ENCODE measurements around the gene BDKRB2. TPM values are rescaled to one million over a fixed set of nuclear protein-coding genes. Genes with fewer than 3 reads are reported as not detected.

BDKRB2 gene
- polyA plus RNA-seq, 3 donors from 2014 or later: not detected

DNA sequence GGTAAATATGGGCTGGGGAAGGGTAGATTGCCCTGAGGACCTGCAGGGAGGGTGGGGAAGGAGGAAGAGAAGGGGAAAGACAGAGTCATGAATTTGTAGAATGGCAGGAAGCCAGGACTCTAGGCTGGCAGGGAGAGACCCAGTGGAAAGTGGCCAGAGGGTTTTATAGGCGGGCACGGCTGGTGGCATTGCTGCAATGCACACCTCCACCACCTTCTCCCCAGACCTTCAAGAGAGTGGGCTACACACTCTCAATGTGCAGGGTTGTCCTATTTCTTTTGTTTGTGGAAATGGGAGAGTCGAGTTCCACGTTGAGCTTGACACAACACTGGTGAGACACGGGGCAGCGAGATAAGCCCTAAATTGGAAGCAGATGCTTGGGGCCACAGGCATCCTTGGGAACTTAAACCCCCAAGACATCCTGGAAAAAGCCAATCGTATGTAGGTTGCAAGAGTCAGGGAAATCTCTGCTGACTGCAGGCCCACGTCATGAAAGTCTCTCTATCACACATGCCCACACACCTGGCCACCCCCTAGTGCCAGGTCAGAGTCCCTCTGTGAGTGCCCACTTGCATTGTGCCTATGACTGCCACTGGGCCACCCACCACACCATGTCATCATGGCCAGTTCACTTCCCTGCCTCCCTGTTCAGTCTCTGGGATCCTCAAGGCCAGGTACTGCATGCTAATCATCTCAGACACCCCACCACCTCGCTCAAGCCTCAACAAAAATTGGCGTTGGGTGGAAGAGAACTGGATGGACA is 38.0 kb upstream of the BDKRB2 start:
- Mint-ChIP-seq H3K27me3 (ENCODE audit: low read depth in 3 of 3) (peaks cover 3 to 8% (median 4%) of the 10 kb centered on the region in 3 donors), H3K4me3 (no peak overlapping the region), H3K4me1 (no peaks in the 10 kb centered on the region), H3K36me3 (no peaks in the 10 kb centered on the region), H3K9me3 (no peaks in the 10 kb centered on the region), H3K27ac (no peak overlapping the region)
- no peak for DNase-seq

DNA sequence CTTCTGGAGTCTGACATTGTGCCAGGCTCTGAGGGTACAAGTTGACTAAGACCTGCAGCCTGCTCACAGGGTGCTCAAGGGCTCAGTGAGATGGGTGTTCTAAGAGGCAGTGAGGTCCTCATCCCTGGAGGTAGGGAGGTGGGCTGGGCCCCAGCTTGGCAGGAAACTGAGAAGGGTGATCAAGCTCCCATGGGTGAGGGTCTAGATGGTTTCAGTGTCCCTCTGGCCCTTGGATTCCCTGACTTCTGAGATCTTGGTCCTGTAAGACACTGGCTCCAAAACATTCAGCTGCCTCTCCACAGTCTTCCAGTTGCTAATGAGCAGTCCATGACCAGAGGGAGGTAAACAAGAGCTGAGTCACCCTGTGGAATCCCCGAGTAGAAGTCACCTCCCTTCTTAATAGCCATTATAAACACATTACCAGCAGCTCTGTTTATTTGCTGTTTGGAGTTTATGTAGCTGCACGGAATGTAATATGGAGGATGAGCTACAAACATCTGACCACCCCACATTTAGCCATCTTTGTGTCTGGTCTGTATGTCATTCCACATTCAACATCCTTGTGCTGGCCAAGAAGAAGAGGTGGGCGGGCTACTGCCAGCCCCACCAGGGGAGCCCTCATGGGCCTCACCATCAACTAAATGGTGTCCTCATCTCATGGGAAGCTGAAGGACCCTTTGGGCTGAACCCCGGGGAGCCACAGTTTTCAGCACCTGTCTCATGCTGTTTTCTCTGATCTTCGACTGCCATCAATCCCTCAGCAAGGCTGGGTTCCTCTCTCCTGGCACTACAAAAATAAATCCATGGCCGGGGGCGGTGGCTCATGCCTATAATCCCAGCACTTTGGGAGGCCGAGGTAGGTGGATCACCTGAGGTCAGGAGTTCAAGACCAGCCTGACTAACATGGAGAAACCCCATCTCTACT is 37.2 kb upstream of the BDKRB2 start:
- Mint-ChIP-seq H3K27ac (no peak overlapping the region), H3K36me3 (no peaks in the 10 kb centered on the region)

DNA sequence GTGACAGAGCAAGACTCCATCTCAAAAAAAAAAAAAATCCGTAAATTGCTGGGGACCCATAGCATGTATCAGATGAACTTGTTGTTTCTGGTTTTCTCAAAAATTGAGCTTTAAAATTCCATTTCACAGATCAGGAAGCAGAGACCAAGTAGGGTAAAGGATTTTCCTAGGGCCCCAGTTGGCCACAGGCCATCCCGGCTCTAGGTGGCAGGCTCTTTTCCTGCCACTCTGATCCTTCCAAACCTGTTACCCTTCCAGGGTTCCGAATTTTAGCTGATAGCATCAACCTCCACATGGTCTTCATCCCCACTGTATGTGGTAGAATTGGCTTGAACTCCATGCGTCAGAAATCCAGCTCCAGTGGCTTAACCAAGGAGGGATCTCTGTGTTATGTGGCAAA is 36.1 kb upstream of the BDKRB2 start:
- DNase-seq: no peak
- Mint-ChIP-seq H3K4me3 (no peak overlapping the region), H3K4me1 (no peaks in the 10 kb centered on the region), H3K9me3 (peaks cover 0 to 2% (median 0%) of the 10 kb centered on the region in 6 donors), H3K36me3 (no peaks in the 10 kb centered on the region), H3K27ac (no peak overlapping the region), H3K27me3 (ENCODE audit: low read depth in 3 of 3) (peaks cover 4 to 10% (median 4%) of the 10 kb centered on the region in 3 donors)

More for the DNA sequence above, 37.2 kb upstream of the BDKRB2 start:
- H3K4me1 Mint-ChIP-seq: no peaks in the 10 kb centered on the region
- no peak overlapping the region for H3K4me3 Mint-ChIP-seq
- H3K27me3 Mint-ChIP-seq (ENCODE audit: low read depth in 3 of 3): peaks cover 3 to 8% (median 4%) of the 10 kb centered on the region in 3 donors
- H3K9me3 Mint-ChIP-seq: no peaks in the 10 kb centered on the region
- DNase-seq: no peak

DNA sequence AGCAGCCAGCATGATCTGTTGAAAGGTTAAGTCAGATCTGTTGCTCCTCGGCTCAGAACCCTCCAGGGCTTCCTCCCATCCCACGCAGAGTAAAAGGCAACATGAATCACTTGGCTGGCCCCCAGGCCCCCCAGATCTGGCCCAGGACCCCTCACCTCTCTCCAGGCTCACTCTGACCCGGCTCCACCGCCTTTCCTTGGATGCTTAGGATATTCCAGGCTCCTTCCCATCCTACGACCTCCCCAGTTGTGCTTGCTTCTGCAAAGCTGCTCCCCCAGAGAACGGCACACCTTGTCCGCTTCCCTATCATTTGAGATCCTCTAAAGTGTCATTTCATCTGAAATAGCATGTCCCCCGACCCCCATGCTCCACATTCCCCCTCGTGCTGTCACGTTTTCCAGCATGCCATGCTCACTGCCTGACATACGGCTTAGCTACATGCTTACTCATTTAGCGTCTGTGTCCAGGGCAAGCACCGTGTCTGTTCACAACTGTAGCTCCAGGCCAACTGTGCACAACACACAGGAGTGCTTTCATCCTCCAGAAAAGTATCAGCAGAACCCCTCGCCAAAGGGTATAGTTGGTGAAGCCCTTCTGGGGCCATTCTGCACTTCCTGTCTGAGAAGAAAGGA is 33.6 kb upstream of the BDKRB2 start:
- Mint-ChIP-seq H3K27ac (no peak overlapping the region), H3K4me3 (no peak overlapping the region), H3K4me1 (no peaks in the 10 kb centered on the region), H3K9me3 (peaks cover 0 to 2% (median 0%) of the 10 kb centered on the region in 6 donors), H3K27me3 (ENCODE audit: low read depth in 3 of 3) (peaks cover 4 to 19% (median 11%) of the 10 kb centered on the region in 3 donors), H3K36me3 (no peaks in the 10 kb centered on the region)
- DNase-seq: no peak

DNA sequence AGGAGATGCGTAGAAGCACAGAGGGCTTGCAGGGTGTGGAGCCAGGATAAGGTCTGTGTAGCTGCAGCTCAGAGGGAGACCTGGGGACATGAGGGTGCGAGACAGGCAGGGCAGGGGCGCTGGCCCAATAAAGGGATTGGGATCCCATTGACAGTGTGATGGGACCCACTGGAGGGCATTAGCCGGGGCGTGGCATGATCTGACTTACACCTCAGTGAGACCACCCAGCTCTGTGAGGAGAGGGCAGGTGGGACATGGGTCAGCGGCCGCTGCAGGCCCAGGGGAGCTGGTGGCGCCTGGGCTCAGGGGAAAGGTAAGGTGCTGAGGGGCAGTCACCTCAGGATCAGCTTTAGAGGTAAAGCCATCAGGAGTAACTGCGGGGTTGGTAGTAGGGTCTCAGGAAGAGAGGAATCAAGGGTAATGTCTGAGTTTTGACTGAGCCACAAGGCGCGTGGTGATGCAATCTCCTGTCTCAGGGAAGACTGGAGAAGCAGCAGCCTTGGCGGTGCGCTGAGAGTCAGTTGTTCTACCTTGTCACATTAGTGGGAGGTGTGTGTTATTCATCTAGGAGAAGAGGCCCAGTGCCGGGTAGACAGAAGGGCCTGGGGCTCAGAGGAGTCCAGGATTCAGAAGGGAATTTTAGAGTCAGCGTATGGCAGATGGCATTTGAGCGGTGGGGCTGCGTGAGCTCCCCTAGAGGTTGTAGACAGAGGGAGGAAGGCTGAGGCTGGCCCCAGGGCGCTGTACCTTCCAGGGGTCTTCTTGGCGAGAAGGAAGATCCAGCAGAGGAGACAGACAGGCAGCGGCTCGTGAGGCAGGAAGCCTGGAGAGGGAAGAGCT is 30.8 kb upstream of the BDKRB2 start:
- H3K27me3 Mint-ChIP-seq (ENCODE audit: low read depth in 3 of 3): peaks cover 4 to 16% (median 11%) of the 10 kb centered on the region in 3 donors
- H3K4me3 Mint-ChIP-seq: no peak overlapping the region
- DNase-seq: no peak
- no peaks in the 10 kb centered on the region for H3K4me1 Mint-ChIP-seq
- H3K9me3 Mint-ChIP-seq: peaks cover 0 to 2% (median 0%) of the 10 kb centered on the region in 6 donors
- H3K36me3 Mint-ChIP-seq: no peaks in the 10 kb centered on the region
- no peak overlapping the region for H3K27ac Mint-ChIP-seq

DNA sequence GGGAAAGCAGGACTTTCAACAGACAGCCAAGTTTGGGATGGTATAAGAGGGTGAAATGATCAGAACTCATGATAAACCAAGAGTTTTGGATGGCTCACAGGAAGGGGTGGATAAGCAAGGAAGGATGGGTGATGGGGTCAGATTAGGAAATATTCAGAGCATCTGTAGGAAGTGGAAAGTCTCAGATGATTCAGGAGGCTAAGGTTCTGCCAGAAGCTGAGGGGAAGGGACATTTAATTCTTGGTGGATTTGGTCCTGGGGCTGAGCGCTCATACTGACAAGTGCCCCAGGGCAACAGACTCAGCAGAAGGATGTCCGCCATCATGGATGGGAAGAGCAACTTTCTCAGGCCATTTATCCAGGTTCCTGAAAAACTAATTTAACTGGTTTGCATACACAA is 28.4 kb upstream of the BDKRB2 start:
- no peak overlapping the region for H3K27ac Mint-ChIP-seq
- peaks cover 0 to 2% (median 0%) of the 10 kb centered on the region in 6 donors for H3K9me3 Mint-ChIP-seq
- H3K4me1 Mint-ChIP-seq: no peaks in the 10 kb centered on the region
- no peaks in the 10 kb centered on the region for H3K36me3 Mint-ChIP-seq
- DNase-seq: no peak
- H3K27me3 Mint-ChIP-seq (ENCODE audit: low read depth in 3 of 3): peaks cover 0 to 13% (median 9%) of the 10 kb centered on the region in 3 donors
- H3K4me3 Mint-ChIP-seq: no peak overlapping the region

DNA sequence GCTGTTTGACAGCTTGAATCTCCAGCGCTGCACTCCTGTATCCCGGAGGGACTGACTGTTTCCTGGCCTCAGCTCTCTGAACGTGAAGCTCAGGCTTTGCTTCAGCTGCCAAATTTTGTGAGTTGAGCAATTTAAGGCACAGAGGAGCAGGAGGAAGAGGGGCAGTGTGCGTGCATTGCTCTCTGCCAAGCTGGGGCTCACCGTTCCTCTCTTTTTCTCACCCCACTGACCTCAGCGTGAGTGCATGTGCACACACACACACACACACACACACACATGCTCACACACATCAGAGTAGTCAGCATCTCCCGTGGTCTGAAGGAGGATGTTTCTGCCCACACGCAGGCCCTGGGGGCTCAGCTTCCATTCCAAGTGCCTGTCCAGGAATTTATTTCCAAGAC is 27.8 kb upstream of the BDKRB2 start:
- Mint-ChIP-seq H3K36me3 (no peaks in the 10 kb centered on the region), H3K27me3 (ENCODE audit: low read depth in 3 of 3) (peaks cover 0 to 13% (median 9%) of the 10 kb centered on the region in 3 donors), H3K4me3 (no peak overlapping the region), H3K27ac (no peak overlapping the region), H3K9me3 (peaks cover 0 to 2% (median 0%) of the 10 kb centered on the region in 6 donors), H3K4me1 (no peaks in the 10 kb centered on the region)
- no peak for DNase-seq

DNA sequence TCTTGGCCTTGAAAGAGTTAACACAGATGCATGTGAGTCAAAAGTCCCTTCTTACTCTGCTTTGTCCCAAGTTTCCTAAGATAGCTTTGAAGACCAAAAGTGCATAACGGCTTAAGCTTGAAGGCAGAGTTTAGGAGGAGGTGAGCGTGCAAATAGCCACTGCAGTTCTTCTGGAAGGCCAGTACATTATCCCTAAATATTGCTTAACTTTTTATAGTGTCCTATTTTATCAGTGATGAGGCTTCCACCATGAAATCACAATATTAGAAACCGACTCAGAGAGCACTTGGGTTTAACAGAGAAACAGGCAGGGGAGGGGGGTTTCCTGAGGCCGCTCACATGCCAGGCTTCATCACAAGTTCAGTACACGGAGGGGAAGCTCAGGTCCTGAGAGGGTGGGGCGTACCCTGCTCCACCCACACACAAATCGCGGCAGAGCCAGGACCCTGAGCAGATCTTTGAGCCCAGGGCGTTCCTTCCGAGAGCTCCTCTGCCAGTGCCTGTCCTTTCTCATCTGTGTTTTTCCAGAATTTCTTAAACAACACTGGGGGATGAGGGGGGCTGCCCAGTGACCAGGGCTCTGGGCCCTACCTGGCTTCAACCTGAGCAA is 26.8 kb upstream of the BDKRB2 start:
- Mint-ChIP-seq H3K27ac (no peak overlapping the region), H3K4me1 (no peaks in the 10 kb centered on the region), H3K9me3 (peaks cover 0 to 2% (median 0%) of the 10 kb centered on the region in 6 donors), H3K36me3 (no peaks in the 10 kb centered on the region), H3K27me3 (ENCODE audit: low read depth in 3 of 3) (peaks cover 3 to 13% (median 11%) of the 10 kb centered on the region in 3 donors), H3K4me3 (no peak overlapping the region)
- DNase-seq: no peak

DNA sequence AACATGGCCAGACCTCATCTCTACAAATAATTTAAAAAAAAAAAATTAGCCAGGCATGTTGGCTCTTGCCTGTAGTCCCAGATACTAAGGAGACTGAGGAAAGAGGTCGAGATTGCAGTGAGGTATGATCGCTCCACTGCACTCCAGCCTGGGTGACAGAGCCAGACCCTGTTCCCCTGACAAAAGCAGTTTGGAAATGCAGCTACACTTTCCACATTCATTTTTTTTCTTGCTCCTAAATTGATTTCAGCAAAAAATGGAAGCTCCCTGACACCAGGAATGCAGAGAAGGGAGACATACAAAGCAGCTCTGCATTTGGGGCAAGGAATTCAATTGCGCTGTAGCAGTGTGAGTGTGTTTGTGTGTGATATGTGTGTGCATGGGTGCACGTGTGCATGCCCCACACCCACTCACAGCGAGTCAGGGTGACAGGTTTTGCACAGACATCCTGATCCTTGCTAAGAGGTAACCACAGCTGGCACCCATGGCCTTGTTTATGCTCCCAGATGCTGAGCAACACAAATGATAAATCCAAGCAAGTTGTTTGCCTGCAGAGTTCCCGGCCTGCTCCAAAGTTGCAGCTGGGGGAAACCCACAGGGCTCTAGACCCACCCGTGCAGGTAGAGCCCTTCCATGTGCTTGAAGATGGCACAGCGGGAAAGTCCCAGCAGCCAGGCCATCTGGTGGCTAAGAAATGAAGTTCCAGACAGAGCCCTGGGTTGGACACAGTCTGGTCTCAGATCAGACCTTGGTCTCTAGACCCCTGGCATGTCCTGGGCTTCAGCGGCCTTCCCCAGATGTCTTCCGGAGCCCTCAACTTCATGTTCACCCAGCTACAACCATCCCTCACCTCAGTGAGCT is 25.9 kb upstream of the BDKRB2 start:
- no peaks in the 10 kb centered on the region for H3K36me3 Mint-ChIP-seq
- H3K4me1 Mint-ChIP-seq: no peaks in the 10 kb centered on the region
- peaks cover 3 to 10% (median 9%) of the 10 kb centered on the region in 3 donors for H3K27me3 Mint-ChIP-seq (ENCODE audit: low read depth in 3 of 3)
- no peak overlapping the region for H3K4me3 Mint-ChIP-seq
- no peaks in the 10 kb centered on the region for H3K9me3 Mint-ChIP-seq
- H3K27ac Mint-ChIP-seq: no peak overlapping the region
- no peak for DNase-seq

DNA sequence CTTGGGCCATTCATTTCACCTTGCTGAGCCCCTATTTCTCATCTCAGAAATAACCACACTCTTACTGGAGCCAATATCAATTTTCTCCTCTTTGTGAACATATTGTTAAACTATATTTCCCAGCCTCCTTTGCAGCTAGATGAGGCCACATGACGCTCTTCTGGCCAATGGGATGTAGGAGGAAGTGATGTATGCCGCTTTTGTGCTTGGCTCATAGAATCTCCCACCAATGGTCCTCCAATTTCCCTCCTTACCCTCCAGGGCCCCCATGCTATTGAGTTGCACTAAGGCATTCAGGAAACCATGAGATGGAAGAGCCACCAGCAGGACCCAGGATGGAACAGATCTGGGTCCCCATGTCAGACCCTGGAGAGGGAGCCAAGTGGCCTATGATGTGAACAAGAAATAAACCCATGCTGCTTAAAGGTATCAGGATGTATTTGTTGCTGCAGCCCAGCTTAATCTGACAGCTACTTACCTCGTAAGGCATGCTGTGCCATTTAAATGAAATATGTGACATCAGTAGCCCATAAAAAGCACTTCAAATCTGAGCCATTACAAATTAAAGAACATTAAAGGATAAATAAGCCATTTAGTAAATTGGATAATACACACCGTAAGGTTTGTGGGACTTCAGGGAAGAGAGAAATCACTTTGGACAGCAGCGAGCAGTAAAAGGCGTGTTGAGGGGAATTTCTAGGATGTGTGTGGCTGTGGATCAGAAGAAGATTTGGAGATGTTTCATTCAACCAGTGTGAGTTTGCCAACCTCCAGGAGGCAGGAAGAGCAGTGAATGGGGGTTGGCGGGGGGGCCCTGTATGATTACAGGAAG is 24.4 kb upstream of the BDKRB2 start:
- H3K9me3 Mint-ChIP-seq: no peaks in the 10 kb centered on the region
- no peaks in the 10 kb centered on the region for H3K4me1 Mint-ChIP-seq
- no peak for DNase-seq
- no peak overlapping the region for H3K4me3 Mint-ChIP-seq
- H3K27ac Mint-ChIP-seq: no peak overlapping the region
- no peaks in the 10 kb centered on the region for H3K36me3 Mint-ChIP-seq
- H3K27me3 Mint-ChIP-seq (ENCODE audit: low read depth in 3 of 3): peaks cover 3% of the 10 kb centered on the region in 3 donors

DNA sequence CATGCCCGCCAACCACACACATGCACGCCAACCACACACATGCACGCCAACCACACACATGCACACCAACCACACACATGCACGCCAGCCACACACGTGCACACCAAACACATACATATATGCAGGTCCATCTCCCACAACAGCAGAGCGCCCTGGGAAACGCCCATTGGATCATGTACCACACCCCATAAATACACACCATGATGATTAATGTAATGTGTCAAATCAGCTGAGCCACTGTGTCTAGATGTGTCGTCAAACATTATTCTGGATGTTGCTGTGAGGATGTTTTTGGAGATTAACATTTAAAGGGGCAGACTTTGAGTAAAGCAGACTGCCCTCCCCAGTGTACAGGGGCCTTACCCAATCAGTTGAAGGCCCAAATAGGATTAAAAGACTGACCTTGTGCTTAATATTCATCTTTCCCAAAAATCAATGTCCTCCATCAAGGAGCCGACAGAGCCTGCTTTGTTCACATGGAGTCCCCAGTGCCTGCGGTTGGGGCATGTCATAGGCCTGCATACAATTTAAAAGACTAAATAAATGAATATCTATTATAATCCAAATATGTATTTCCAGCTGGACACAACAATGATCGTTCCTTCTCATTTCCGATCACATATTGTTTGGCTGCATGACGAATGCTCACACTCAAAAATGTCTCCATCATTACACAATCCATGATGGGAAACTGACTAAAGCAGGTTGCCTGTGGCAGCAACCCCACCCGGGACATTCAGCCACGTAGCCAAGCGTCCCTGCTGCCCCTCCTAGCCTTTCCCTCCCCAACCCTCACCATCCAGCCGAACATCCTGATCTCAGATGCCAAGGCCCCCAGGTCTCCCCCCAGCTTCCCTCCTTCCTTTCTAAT is 23.2 kb upstream of the BDKRB2 start:
- Mint-ChIP-seq H3K4me3 (no peak overlapping the region), H3K36me3 (no peaks in the 10 kb centered on the region), H3K4me1 (no peaks in the 10 kb centered on the region), H3K27ac (no peak overlapping the region), H3K27me3 (ENCODE audit: low read depth in 3 of 3) (peaks cover 0 to 3% (median 2%) of the 10 kb centered on the region in 3 donors), H3K9me3 (no peaks in the 10 kb centered on the region)
- no peak for DNase-seq

Data from immature natural killer cell (primary cell).